Activated T-helper 2 cell treated with anti-CD3 and anti-CD28 coated beads, Interferon-gamma antibody, Interleukin-2, Interleukin-4, amounts not matched to agents 10 μg/mL and 5 μg/mL and 100 μg/mL, durations not matched to agents 14 hours and 24 hours and 36 hours (primary cell): ENCODE data around the gene ADGRD2. TPM values are rescaled to one million over a fixed set of nuclear protein-coding genes. Genes with fewer than 3 reads are reported as not detected.
"Not testable (repeated sequence)": the region's sequence is repeated elsewhere in the genome, so short reads cannot be mapped to it uniquely, and the experiment has no call there.

Experiments used
- DNase-seq: peaks from one replicate; pipeline ENCODE4 v3.0.0; 2021; ENCODE audit warnings: low spot score
- H3K27ac Mint-ChIP-seq: one replicate; pipeline ENCODE4 v1.8.0; 2021; ENCODE audit warnings: mixed read lengths
- H3K27me3 Mint-ChIP-seq: one replicate; pipeline ENCODE4 v1.8.0; 2021; ENCODE audit warnings: low read depth, mixed read lengths
- H3K36me3 Mint-ChIP-seq: one replicate; pipeline ENCODE4 v1.8.0; 2021; ENCODE audit warnings: low read depth, mixed read lengths
- H3K4me1 Mint-ChIP-seq: one replicate; pipeline ENCODE4 v1.8.0; 2021; ENCODE audit warnings: low read depth, mixed read lengths
- H3K4me3 Mint-ChIP-seq: one replicate; pipeline ENCODE4 v1.8.0; 2021; ENCODE audit warnings: low read depth, mild to moderate bottlenecking, moderate library complexity, mixed read lengths
- H3K9me3 Mint-ChIP-seq: one replicate; pipeline ENCODE4 v1.8.0; 2021; ENCODE audit warnings: mixed read lengths
- intact Hi-C: fragments of 100-400 bp; cut with micrococcal nuclease; formaldehyde crosslinking; loops from one replicate; pipeline ENCODE4 v1.15.1; 2023
- total RNA-seq: library from RNA; stranded (reverse); gene quantifications from 2 replicates; pipeline ENCODE4 v1.2.3, GENCODE V29; 2022

ADGRD2 gene
- total RNA-seq, 1 donor from 2014 or later = not detected

DNA sequence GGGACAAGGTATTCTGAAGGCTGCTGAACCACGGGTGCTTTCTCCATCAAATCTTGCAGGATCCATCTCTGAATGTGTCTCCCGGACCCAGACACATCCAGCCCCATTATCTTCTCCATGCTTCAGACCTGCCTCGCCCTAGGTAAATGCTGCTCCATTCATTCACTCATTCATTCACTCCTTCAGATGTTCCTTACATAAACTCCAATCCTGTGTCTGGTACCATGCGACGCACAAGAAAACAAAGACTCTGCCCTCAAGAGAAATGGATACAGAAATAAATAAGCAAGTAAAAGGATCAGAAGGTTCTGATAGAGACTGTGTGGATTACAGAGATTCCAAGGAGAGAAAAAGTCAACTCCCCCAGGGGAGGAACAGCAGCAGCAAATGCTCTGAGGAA, 27.1 kb upstream of the ADGRD2 start:
- Mint-ChIP-seq H3K4me1 (peaks cover 2% of the 10 kb centered on the region), H3K4me3 (no peak overlapping the region), H3K27me3 (peaks cover 4% of the 10 kb centered on the region), H3K9me3 (no peaks in the 10 kb centered on the region), H3K27ac (no peak overlapping the region), H3K36me3 (no peaks in the 10 kb centered on the region)
- intact Hi-C loops = no loop called here
- DNase-seq = no peak

DNA sequence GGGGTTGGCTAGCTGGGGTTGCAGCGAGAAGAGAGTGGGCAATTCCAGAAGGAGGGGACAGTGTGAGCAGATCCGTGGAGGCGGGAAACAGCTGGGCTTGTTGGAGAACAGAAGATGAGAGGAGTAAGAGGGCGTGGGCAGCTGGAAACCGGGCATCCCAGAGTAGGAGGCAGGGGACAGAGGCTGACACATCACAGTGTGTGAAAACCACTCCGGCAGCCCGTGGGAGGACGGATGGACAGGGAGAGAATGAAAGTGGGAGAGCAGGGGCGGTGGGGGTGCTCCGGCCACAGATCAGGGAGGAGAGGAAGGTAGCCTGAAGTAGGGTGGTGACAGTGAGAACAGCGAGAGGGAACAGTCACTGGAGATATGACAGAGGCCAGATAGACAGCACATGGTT, 26.7 kb upstream of the ADGRD2 start:
- Mint-ChIP-seq H3K27me3 (peaks cover 4% of the 10 kb centered on the region), H3K4me3 (no peak overlapping the region), H3K9me3 (no peaks in the 10 kb centered on the region), H3K27ac (no peak overlapping the region), H3K36me3 (no peaks in the 10 kb centered on the region), H3K4me1 (peaks cover 2% of the 10 kb centered on the region)
- DNase-seq = no peak
- intact Hi-C loops = no loop called here

DNA sequence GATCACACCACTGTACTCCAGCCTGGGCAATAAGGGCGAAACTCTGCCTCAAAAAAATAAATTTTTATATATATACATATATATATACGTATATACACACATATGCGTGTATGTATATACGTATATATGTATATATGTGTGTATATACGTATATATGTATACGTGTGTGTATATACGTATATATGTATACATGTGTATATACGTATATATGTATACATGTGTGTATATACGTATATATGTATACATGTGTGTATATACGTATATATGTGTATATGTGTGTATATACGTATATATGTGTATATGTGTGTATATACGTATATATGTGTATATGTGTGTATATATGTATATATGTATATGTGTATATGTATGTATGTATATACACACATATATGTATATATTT, 24.5 kb upstream of the ADGRD2 start:
- DNase-seq, H3K36me3 Mint-ChIP-seq, intact Hi-C loops, H3K27ac Mint-ChIP-seq, H3K9me3 Mint-ChIP-seq, H3K4me3 Mint-ChIP-seq, H3K4me1 Mint-ChIP-seq, H3K27me3 Mint-ChIP-seq: not testable (repeated sequence)

DNA sequence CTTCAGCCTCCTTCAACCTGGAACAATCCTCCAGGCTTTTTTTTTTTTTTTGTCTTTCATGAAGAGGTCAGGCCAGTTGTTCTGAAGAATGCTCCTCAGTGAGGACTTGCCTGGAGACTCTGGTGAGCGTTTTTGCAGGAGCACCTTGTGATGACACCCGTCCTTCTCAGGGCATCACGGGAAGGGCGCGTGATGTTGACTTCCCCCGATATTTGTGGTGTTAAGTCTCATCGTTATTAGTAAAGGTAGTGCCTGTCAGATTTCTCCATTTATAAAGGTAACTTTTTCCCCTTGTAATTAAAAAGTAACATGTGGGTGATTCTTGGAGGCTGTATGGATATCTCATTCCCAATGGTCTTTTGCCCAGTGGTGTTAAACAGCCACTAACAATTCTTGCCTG, 23.9 kb upstream of the ADGRD2 start:
- H3K27me3 Mint-ChIP-seq = peaks cover 4% of the 10 kb centered on the region
- no peak for DNase-seq
- H3K9me3 Mint-ChIP-seq = no peaks in the 10 kb centered on the region
- H3K36me3 Mint-ChIP-seq = no peaks in the 10 kb centered on the region
- H3K27ac Mint-ChIP-seq = no peak overlapping the region
- intact Hi-C loops = no loop called here
- H3K4me1 Mint-ChIP-seq = no peaks in the 10 kb centered on the region
- no peak overlapping the region for H3K4me3 Mint-ChIP-seq

DNA sequence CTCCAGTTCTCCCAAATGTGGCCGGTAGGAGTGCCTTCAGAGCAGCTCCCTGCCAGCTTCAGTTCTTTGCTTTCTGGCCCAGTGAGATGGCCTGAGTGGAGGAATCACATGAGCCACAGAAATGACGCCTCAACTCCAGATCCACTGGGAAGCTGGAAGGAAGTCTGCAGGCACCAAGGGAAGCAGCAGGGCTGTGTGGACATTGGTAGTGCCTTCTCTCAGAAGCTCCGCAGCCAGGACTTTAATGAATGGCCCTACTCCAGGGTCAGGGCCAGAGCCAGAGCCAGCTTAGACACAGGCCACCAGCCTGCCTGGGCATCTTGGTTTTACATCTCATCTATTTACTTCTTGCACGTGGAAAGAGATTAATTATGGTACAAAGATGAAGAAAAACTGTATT, 23.0 kb upstream of the ADGRD2 start:
- Mint-ChIP-seq H3K9me3 (no peaks in the 10 kb centered on the region), H3K36me3 (no peaks in the 10 kb centered on the region), H3K27ac (no peak overlapping the region), H3K4me1 (no peaks in the 10 kb centered on the region), H3K27me3 (peaks cover 4% of the 10 kb centered on the region), H3K4me3 (no peak overlapping the region)
- intact Hi-C loops = no loop called here
- DNase-seq = no peak

DNA sequence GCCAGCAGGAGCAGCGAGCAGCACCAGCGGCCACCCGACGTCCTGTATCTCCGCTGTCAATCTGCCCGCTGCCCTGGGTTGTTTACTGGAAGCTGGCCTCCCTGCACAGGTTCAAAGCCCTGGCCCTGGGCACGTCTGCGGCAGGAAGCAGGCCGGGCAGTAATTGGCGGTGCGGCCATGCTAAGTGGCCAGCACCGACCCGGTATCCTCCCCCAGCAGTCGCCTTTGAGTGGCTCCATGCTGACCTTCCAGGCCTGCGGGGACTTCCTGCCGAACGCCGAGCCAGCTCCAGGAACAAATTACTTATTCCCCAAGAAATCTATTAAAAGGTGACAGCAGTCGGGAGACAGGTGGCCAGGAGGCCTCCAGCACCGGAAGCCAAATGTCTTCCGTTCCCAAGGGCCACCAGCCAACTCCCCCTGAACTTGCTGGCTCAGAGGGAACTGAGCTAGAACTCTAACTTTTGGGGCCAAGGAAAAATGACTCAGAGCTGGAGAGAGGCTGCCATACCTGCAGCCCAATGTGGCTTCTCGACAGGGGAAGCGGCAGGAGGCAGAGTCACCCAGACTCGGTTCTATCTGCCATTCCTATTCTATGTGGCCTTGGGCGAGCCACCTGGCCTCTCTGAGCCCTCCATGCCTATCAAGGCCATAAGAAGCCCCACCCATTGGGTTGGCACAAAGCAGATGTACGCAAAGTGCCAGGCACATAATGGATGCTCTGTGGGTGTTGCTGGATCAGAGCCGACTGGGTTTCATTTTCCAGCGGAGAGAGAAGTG, 21.3 kb upstream of the ADGRD2 start:
- no peak for DNase-seq
- H3K4me1 Mint-ChIP-seq = no peaks in the 10 kb centered on the region
- no peaks in the 10 kb centered on the region for H3K9me3 Mint-ChIP-seq
- H3K27me3 Mint-ChIP-seq = no peaks in the 10 kb centered on the region
- intact Hi-C loops = no loop called here
- H3K36me3 Mint-ChIP-seq = no peaks in the 10 kb centered on the region
- H3K27ac Mint-ChIP-seq = no peak overlapping the region
- H3K4me3 Mint-ChIP-seq = no peak overlapping the region

DNA sequence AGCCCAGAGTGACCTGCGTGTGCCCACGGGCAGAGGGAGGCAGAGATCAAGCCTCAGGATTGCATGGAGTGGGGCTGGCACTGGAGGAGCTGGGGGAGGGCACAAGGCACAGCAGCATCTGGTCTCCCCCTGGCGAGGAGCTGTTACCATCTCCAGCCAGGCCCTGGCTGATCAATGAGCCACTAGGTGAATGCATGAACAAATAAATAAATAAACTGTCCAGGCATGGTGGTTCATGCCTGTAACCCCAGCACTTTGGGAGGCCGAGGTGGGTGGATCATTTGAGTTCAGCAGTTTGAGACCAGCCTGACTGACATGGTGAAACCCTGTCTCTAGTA, 20.8 kb upstream of the ADGRD2 start:
- intact Hi-C loops = no loop called here
- H3K27me3 Mint-ChIP-seq = no peaks in the 10 kb centered on the region
- no peaks in the 10 kb centered on the region for H3K9me3 Mint-ChIP-seq
- H3K4me3 Mint-ChIP-seq = no peak overlapping the region
- no peak for DNase-seq
- no peaks in the 10 kb centered on the region for H3K4me1 Mint-ChIP-seq
- H3K27ac Mint-ChIP-seq = no peak overlapping the region
- no peaks in the 10 kb centered on the region for H3K36me3 Mint-ChIP-seq

DNA sequence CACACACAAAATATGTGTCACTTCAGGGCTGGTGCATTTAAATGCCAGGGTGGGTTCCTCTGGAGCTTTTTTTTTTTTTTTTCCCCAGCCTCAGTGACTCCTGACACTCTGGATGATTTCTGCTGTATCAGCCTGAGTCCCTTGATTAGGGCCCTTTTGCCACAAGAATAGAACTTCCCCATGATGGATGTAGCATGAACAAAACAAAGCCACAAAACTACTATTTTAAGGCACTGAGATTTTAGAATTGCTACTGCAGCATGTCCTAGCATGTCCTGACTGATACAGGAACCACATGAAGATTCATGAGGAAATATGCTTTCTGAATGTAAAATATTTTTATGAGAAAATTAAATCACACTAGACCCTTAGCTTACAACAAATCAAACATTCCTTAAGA, 13.9 kb upstream of the ADGRD2 start:
- H3K9me3 Mint-ChIP-seq = no peaks in the 10 kb centered on the region
- intact Hi-C loops = no loop called here
- H3K4me3 Mint-ChIP-seq = no peak overlapping the region
- no peaks in the 10 kb centered on the region for H3K4me1 Mint-ChIP-seq
- H3K27ac Mint-ChIP-seq = no peak overlapping the region
- H3K27me3 Mint-ChIP-seq = peaks cover 7% of the 10 kb centered on the region
- H3K36me3 Mint-ChIP-seq = no peaks in the 10 kb centered on the region
- DNase-seq = no peak

DNA sequence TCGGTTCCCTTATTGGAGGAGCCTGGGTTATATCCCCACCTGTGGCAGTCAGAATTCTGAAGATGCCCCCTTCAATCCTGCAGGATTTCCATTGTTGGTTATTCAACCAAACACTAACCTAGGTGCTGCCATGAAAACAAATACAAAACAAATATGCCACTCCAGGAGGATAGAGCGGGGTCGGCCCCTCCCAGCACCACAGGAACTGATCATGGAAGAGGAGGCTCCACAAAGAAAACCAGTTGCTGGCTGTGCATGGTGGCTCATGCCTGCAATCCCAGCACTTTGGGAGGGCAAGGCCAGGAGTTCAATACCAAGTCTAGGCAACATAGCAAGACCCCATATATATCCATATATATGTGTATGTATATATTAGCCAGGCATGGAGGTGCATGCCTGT, 13.2 kb upstream of the ADGRD2 start:
- no peaks in the 10 kb centered on the region for H3K9me3 Mint-ChIP-seq
- peaks cover 13% of the 10 kb centered on the region for H3K27me3 Mint-ChIP-seq
- H3K4me3 Mint-ChIP-seq = no peak overlapping the region
- intact Hi-C loops = no loop called here
- H3K27ac Mint-ChIP-seq = no peak overlapping the region
- no peaks in the 10 kb centered on the region for H3K4me1 Mint-ChIP-seq
- no peaks in the 10 kb centered on the region for H3K36me3 Mint-ChIP-seq
- no peak for DNase-seq

DNA sequence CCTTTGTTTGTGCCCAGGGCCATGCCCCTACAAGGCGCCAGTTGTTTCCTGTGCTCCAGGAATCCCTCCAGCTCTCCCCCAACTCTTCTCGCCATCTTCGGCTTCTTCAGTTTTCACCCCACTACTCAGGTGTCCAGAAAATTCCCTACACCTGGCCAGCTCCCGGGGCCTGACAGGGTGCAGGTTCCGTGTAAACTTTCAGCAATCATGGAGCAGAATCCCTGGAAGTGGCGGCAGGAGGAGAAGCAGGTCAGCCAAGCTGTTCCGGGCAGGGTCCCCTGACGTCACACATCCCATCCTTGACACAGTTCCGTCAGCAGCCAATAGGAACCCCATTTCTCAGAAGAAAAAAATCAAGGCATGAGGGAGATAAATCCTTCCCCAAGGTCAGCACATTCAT, 12.2 kb upstream of the ADGRD2 start:
- H3K36me3 Mint-ChIP-seq = no peaks in the 10 kb centered on the region
- H3K27ac Mint-ChIP-seq = no peak overlapping the region
- no peaks in the 10 kb centered on the region for H3K4me1 Mint-ChIP-seq
- intact Hi-C loops = no loop called here
- H3K9me3 Mint-ChIP-seq = no peaks in the 10 kb centered on the region
- DNase-seq = no peak
- peaks cover 15% of the 10 kb centered on the region for H3K27me3 Mint-ChIP-seq
- H3K4me3 Mint-ChIP-seq = no peak overlapping the region

DNA sequence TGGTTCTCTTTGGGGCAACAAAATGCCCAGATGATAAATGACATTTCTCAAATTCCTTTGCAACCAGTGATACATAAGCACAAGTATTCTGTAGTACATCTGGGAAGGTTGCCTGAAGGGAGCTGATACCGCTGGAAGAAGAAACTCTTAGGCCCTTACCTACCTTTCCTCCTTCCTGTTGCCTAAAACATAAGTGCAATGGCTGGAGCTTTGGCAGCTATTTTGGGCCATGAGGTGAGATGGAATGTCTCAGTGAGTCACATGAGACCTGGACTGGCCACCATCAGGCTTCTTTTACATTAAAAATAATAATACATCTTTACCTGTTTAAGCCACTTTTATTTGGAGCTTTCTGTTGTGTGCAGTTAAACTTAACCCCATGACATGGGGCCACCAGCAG, 11.2 kb upstream of the ADGRD2 start:
- Mint-ChIP-seq H3K27ac (no peak overlapping the region), H3K27me3 (peaks cover 16% of the 10 kb centered on the region), H3K36me3 (no peaks in the 10 kb centered on the region), H3K4me3 (no peak overlapping the region), H3K4me1 (no peaks in the 10 kb centered on the region), H3K9me3 (no peaks in the 10 kb centered on the region)
- intact Hi-C loops = no loop called here
- DNase-seq = no peak

DNA sequence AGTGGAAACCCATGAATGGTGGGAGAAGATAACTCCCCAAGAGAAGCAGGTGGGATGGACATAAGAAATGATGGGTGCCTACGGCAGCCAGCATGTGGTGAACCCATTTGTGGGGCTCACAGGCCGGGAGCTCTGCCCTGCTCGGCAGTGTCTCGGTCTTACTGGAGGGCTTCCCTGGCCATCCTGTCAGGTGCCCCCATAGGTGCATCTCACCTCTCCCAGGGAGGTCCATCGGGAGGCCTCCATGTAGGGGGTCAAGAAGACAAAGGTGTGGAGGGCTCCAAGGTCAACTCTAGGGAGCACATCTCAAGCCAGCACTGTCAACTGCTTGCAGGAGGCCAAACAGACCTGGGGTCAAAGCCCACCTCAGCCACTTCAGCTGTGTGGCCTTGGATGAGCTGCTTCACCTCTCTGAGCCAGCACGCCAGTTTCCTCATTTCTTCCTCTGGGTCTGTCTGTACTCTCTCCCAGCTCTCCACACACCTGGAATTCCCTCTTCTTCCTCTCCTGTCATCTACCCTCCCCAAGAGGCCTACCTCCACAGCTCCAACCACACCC, 10.5 kb upstream of the ADGRD2 start:
- intact Hi-C loops = no loop called here
- Mint-ChIP-seq H3K36me3 (no peaks in the 10 kb centered on the region), H3K9me3 (no peaks in the 10 kb centered on the region), H3K27ac (no peak overlapping the region), H3K4me1 (no peaks in the 10 kb centered on the region), H3K4me3 (no peak overlapping the region), H3K27me3 (peaks cover 18% of the 10 kb centered on the region)
- no peak for DNase-seq

DNA sequence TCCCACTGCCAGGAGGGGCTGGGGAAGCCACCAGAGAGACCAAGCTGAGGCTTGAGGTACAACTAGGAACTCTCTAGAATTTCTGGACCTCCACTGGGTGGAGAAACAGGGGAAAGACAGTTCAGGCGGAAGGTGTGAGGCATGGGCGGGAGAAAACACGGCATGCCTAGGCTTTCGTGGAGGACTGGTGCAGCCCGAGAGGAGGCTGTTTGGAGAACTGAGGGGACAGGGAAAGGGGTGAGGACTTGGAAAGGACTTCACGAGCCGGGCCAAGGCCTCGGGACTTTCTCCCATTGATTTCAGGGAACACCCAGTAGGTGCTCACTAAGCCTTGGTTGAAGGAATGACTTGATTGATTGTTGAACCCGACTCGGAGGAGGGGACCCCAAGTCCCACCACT, 9.5 kb upstream of the ADGRD2 start:
- DNase-seq = no peak
- no peaks in the 10 kb centered on the region for H3K9me3 Mint-ChIP-seq
- H3K27ac Mint-ChIP-seq = no peak overlapping the region
- no peak overlapping the region for H3K4me3 Mint-ChIP-seq
- H3K36me3 Mint-ChIP-seq = no peaks in the 10 kb centered on the region
- intact Hi-C loops = no loop called here
- no peaks in the 10 kb centered on the region for H3K4me1 Mint-ChIP-seq
- H3K27me3 Mint-ChIP-seq = peaks cover 18% of the 10 kb centered on the region

DNA sequence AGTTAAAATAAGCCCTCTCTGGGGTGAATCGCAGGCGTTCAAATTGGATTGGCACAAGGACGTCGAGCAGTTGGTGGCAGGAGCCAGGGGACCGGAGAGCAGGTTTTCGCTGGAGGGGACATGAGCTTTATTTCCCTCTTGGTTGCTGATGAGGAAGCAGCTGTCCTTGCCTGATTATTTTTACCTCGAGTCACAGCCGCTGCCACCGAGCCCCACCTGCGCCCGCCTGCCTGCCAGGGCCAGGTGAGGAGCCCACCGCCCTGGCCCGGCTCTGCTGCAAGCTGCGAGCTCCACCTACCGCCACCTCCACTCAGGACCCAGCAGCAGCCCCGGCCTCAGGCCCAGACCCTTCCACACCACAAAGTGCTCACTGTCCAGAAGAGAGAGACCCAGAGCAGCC, 9.0 kb upstream of the ADGRD2 start:
- H3K27ac Mint-ChIP-seq = no peak overlapping the region
- no peaks in the 10 kb centered on the region for H3K4me1 Mint-ChIP-seq
- H3K4me3 Mint-ChIP-seq = no peak overlapping the region
- no peaks in the 10 kb centered on the region for H3K9me3 Mint-ChIP-seq
- H3K36me3 Mint-ChIP-seq = no peaks in the 10 kb centered on the region
- peaks cover 18% of the 10 kb centered on the region for H3K27me3 Mint-ChIP-seq
- no peak for DNase-seq
- intact Hi-C loops = no loop called here
